Testis (tissue), 2 donors: ENCODE data around the gene PLEKHA7.

Experiments used
- CTCF ChIP-seq, 3 experiments: fragments of 450-650 bp in 2 of 3; fragments of 200-600 bp in 1 of 3; sonication (generic) in 1 of 3; IDR thresholded peaks; one replicate each; pipeline ENCODE4 v1.5.1; 2016 to 2019; ENCODE audit warnings: antibody characterized with exemption in 3 of 3, mild to moderate bottlenecking in 2 of 3, moderate library complexity in 1 of 3
- POLR2A ChIP-seq: fragments of 450-650 bp; IDR thresholded peaks from one replicate; pipeline ENCODE4 v1.6.1; 2017; ENCODE audit warnings: antibody characterized with exemption, mild to moderate bottlenecking, moderate library complexity

GRCh38 chr11:16792426-16792825 lies 221.8 kb downstream of the PLEKHA7 start:
- no peak for TF ChIP-seq CTCF (IDR thresholded peaks at IDR 0.05)
- TF ChIP-seq POLR2A: no peak
